Large intestine (tissue), 3 donors: ENCODE results near the gene CDR2L. TPM values are rescaled to one million over a fixed set of nuclear protein-coding genes. Genes with fewer than 3 reads are reported as not detected.
A peak's percentile ranks its signal among the peaks of the same experiment; 100 is the strongest.
"Not testable (repeated sequence)": the region's sequence is repeated elsewhere in the genome, so short reads cannot be mapped to it uniquely, and the experiment has no call there.

Experiments
- DNase-seq, 2 donors: peaks; one replicate each; pipeline versions ENCODE4 v3.0.0 to v3.0.0-alpha.2; 2013
- H3K27ac ChIP-seq: one replicate; pipeline ENCODE4 v1.5.1; 2013; ENCODE audit warnings: low read length
- H3K27me3 ChIP-seq: 2 replicates; pipeline ENCODE4 v1.6.1; 2013; ENCODE audit warnings: low read length; ENCODE audit not compliant: control insufficient read depth, insufficient read depth
- H3K36me3 ChIP-seq: 2 replicates; pipeline ENCODE4 v1.6.1; 2013; ENCODE audit warnings: low read length; ENCODE audit not compliant: control insufficient read depth, insufficient read depth
- H3K4me1 ChIP-seq: one replicate; pipeline ENCODE4 v1.6.1; 2013; ENCODE audit warnings: low read length; ENCODE audit not compliant: control insufficient read depth, insufficient read depth
- H3K4me3 ChIP-seq: one replicate; pipeline ENCODE4 v1.5.1; 2013; ENCODE audit warnings: low read length
- H3K9me3 ChIP-seq: one replicate; pipeline ENCODE4 v1.6.1; 2013; ENCODE audit warnings: mild to moderate bottlenecking, low read depth, low read length, moderate library complexity; ENCODE audit not compliant: control insufficient read depth
- WGBS: methylation state at CpG from one replicate; pipeline ENCODE4 v1.1.5; 2013; ENCODE audit warnings: low lambda C conversion rate; ENCODE audit not compliant: insufficient coverage; 5-methylcytosine and 5-hydroxymethylcytosine counted together
- polyA plus RNA-seq: library from polyadenylated mRNA; unstranded; fragments of 120-200 nt; gene quantifications from one replicate; pipeline ENCODE4 v1.2.1, GENCODE V29; 2013

CDR2L gene
- polyA plus RNA-seq, 1 donor: 6.8 TPM

DNA sequence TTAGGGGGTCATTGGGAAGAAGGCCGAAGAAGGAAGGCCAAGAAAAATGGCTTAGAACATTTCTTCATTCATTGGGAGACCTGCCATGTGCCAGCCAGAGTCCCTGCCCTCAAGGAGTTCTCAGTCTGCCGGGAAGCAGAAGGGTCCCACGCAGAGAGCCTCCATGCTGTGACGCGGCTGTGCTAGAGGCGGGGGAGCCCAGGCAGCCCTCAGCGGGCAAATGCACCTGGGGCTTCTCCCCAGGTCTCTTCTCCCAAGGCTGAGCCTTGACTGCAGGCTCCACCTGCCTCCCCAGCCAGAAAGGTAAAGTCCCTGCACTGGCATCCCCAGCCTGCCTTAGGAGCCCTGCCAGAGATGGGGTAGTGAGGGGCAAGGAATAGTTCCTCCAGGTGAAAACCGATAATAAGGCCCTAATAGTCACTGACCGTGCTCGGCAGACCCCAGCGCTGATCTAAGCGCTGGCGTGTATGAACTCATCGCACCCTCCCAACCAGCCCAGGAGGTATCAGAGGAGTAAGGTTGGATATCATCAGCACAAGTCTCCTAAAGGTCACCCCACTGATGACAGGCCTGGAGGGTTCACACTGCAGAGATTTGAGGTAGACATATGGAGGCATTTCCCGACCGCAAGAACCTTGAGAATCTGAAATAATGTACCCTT lies 6.0 kb upstream of the CDR2L start:
- Histone ChIP-seq H3K36me3 (no peaks in the 10 kb centered on the region), H3K9me3 (no peaks in the 10 kb centered on the region), H3K27ac (peak overlapping the region; percentile 72), H3K27me3 (no peaks in the 10 kb centered on the region), H3K4me1 (peaks cover 9% of the 10 kb centered on the region), H3K4me3 (peak overlapping the region; percentile 61)
- DNase-seq: no peak
- WGBS: no CpG with 5 or more reads among the region's 16 CpGs

DNA sequence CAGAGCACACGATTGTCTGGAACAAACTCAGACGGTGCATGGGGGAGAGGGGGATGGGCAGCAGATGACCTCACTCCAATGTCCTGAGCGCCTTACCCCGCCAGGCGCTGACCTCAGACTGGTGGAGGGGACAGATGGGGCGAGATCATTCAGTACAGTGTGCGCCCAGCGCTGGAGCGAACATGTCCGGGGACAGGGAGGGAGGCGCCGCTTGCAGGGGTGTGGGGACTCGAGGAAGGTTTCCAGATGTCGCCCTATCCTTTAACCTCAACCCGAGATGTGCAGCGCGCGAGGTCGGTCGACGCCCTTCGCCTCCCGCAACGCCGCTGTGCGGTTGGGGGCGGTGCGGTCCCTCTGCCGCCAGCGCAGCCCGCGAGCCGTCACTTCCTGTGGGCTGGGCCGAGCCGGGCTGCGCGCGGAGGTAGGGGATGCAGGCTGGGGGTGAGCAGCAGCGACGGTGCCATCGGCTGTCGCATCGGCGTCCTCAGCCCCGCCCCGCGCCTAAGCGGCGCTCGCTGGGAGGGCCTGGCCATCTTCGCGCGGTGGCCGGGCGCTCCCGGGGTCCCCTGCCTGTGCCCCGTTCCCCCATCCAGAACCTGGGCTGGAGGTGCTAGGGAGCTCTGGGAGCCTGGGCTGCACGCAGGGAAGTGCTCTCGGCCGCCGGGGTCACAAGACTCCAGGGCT lies 5.3 kb upstream of the CDR2L start:
- DNase-seq: peak; percentile 76 to 87
- no CpG with 5 or more reads among the region's 61 CpGs for WGBS
- peak overlapping the region; percentile 72 for H3K27ac ChIP-seq
- H3K4me3 ChIP-seq: peak overlapping the region; percentile 61
- no peaks in the 10 kb centered on the region for H3K36me3 ChIP-seq
- H3K4me1 ChIP-seq: peaks cover 9% of the 10 kb centered on the region
- H3K9me3 ChIP-seq: no peaks in the 10 kb centered on the region
- no peaks in the 10 kb centered on the region for H3K27me3 ChIP-seq

DNA sequence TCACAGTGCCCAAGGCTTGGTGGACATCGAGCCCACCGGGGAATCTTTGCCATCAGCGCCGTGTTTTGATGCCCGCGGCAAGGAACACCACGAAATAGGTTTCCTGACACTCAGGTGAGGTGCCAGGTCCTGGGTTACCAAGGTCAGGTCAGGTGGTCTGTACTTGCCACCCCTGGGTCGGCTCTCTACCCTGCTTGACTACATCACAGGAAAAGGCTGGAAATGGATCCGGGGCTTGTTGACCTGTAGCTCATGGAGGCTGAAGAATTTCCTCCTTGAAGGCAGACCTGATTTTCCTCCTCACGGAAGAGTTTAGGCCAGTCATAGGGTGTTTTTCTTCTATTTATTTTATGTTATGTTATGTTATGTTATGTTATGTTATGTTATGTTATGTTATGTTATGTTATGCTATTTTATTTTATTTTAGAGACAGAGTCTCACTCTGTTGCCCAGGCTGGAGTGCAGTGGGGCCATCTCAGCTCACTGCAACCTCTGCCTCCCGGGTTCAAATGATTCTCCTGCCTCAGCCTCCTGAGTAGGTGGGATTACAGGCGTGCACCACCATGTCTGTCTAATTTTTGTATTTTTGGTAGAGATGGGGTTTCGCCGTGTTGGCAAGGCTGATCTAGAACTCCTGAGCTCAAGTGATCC lies 4.6 kb upstream of the CDR2L start:
- no CpG with 5 or more reads among the region's 14 CpGs for WGBS
- H3K36me3 ChIP-seq, H3K27me3 ChIP-seq, H3K9me3 ChIP-seq, H3K4me1 ChIP-seq, DNase-seq: not testable (repeated sequence)
- Histone ChIP-seq H3K4me3 (peak overlapping the region; percentile 61), H3K27ac (peak overlapping the region; percentile 72)

DNA sequence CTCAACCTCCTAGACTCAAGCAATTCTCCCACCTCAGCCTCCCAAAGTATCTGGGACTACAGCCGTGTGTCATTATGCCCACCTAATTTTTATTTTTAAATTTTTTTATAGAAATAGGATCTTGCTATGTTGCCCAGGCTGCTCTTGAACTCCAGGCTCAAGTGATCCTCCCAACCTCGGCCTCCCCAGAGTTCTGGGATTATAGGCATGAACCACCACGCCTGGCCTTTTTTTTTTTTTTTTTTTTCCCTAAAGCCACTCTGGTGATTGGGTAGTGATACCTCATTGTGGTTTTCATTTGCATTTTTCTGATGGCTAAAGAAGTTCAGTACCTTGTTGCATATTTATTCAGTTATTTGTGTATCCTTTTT lies 1.2 kb upstream of the CDR2L start:
- Histone ChIP-seq H3K27me3 (no peaks in the 10 kb centered on the region), H3K27ac (no peak overlapping the region), H3K4me3 (no peak overlapping the region), H3K9me3 (peaks cover 2% of the 10 kb centered on the region), H3K4me1 (peaks cover 17% of the 10 kb centered on the region), H3K36me3 (no peaks in the 10 kb centered on the region)
- WGBS: no CpG with 5 or more reads among the region's 3 CpGs
- no peak for DNase-seq

DNA sequence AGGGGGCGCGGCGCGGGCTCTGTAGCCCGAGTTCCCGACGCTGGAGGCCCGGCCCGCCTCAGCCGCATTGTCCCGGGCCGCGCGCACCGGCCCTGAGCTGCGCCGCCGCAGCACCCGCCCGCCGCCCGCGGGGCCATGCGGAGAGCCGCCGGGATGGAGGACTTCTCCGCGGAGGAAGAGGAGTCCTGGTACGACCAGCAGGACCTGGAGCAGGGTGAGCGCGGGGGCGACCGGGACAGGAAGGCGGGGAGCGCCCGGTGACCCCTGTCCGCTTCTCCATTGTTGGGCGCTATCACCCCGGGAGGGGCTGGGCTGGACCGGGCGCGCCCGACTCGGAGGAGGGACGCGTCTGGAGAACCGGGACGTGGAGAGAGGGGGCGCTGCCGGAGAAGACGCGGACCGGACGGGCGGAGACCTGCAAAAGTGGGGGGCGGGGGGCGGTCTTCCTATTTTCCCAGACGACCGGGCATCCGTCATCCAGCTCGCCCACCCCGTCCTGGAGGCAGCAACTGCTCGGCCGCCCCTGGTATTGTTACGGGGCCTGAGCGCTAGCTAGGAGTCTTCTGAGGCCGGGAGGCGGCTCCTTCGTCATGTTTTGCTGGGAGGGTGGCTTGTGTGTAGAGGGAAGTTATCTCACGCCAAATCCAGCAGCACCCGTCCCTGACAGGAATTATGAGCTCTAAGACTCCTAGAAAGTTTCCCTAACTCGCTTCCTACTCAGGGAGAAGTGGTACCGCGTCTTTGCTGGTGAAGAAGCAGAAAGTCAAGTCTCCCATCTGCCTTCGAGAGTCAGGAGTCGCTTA lies 678 bp downstream of the CDR2L start:
- WGBS: no CpG with 5 or more reads among the region's 76 CpGs

DNA sequence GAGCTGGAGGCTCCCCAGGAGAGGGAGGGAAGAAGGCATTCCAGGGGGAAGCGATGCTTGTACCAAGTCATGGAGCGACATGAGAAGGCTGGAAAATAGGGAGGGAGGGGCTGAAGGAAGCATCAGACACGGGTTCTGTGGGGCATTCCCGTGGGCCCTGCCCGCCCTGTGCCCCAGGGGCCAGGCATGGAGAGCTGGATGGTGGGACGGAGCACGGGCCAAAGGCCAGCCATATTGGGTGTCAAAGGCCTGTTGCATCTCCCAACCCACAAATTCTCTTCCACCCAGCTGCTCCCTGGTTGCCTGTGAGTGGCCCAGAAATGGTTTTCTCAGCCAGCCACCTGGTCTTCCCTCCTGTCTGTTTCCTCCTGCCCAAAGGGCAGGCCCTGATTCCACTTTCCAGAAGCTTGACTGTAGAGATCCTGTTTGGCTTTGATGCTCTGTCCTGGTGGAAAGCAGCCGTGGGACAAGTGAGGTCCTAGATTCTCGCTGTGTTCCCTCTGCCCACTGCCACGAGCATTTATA lies 3.2 kb downstream of the CDR2L start:
- Histone ChIP-seq H3K9me3 (peaks cover 2% of the 10 kb centered on the region), H3K4me1 (peaks cover 21% of the 10 kb centered on the region), H3K4me3 (no peak overlapping the region), H3K36me3 (no peaks in the 10 kb centered on the region), H3K27ac (no peak overlapping the region), H3K27me3 (no peaks in the 10 kb centered on the region)
- no peak for DNase-seq
- no CpG with 5 or more reads among the region's 10 CpGs for WGBS

More for the DNA sequence above, 678 bp downstream of the CDR2L start:
- Histone ChIP-seq H3K36me3 (no peaks in the 10 kb centered on the region), H3K4me3 (peak overlapping the region; percentile 57), H3K9me3 (peaks cover 2% of the 10 kb centered on the region), H3K4me1 (peaks cover 21% of the 10 kb centered on the region), H3K27ac (peak overlapping the region; percentile 77), H3K27me3 (no peaks in the 10 kb centered on the region)
- peak in 1 of 2 donors; percentile 88 for DNase-seq

DNA sequence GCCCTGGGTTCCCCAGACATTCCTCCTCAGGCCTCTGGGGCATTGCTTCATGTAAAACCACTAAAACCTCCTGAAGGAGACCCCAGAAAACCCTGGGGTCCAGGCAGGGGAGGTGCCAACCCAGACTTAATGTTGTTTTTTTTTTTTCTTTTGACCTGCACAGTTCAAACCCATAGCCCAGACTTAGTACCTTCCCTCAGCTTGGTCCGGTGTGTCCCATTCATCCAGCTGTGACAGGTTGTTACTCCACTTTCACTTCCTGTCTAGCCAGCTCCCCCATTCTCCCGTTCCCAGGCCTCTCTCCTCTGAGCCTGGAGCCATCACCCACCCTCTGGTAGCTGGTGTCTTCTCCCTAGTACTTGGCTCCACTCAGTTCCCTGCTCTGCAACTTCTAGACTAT lies 4.8 kb downstream of the CDR2L start:
- Histone ChIP-seq H3K27me3 (no peaks in the 10 kb centered on the region), H3K4me3 (no peak overlapping the region), H3K27ac (peak overlapping the region; percentile 48), H3K36me3 (no peaks in the 10 kb centered on the region), H3K4me1 (peaks cover 21% of the 10 kb centered on the region), H3K9me3 (peaks cover 2% of the 10 kb centered on the region)
- no CpG with 5 or more reads among the region's 2 CpGs for whole genome bisulfite sequencing
- peak in 1 of 2 donors; percentile 63 for DNase-seq

DNA sequence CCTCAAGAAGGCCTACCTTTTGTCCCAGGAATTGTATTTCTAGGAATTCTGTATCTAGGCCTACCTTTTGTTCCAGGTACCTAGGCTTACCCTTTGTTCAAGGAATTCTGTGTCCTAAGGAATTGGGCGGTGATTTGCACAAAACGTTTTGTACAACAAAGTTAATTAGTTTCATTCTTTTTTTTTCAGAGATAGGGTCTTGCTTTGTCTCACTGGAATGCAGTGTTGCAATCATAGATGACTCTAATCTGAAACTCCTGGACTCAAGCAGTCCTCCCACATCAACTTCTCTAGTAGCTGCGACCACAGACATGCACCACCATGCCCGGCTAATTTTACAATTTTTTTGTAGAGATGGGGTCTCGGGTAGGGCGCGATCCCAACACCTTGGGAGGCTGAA lies 7.0 kb downstream of the CDR2L start:
- Histone ChIP-seq H3K27me3 (no peaks in the 10 kb centered on the region), H3K4me1 (peaks cover 11% of the 10 kb centered on the region), H3K4me3 (no peak overlapping the region), H3K9me3 (no peaks in the 10 kb centered on the region), H3K27ac (peak overlapping the region; percentile 0), H3K36me3 (peaks cover 2% of the 10 kb centered on the region)
- DNase-seq: no peak
- WGBS: no CpG with 5 or more reads among the region's 7 CpGs

DNA sequence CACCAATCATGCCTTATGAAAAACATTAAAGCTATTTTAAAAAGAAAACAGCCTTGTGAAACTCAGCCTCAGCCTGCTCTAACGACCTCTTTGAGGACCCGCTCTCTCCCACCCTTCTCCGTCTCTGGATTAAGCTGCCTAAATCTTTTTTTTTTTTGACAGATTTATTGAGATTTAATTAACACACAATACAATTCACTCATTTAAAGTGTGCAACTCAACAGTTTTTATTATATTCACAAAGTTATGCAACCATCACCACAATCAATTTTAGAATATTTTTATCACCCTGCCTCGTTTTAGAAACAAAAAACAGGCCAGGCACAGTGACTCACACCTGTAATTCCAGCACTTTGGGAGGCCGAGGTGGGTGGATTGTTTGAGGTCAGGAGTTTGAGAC lies 8.4 kb downstream of the CDR2L start:
- Histone ChIP-seq H3K4me1 (peaks cover 11% of the 10 kb centered on the region), H3K4me3 (no peak overlapping the region), H3K9me3 (no peaks in the 10 kb centered on the region), H3K27ac (no peak overlapping the region), H3K36me3 (peaks cover 3% of the 10 kb centered on the region), H3K27me3 (no peaks in the 10 kb centered on the region)
- no peak for DNase-seq
- WGBS: 100% methylated on average over 1 of the region's 5 CpGs

DNA sequence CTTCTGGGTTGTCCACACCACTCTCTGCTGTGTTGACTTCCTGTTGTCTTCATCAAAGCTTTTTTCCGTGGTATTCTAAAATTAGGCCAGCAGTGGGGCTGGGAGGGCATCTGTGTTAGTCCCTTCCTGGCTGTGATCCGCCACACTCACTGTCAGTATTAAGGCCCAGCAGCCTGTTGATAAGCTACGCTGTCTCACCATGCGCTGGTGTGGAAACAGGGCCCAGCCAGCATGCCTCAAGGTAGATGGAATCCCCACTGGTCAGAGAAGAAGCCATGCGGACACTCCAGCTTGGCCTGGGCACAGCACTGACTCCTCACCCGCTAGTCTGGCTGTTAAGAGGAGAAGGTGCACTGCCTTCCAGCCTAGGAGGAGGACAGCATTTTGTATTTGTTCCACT lies 11.4 kb downstream of the CDR2L start:
- Histone ChIP-seq H3K4me1 (no peaks in the 10 kb centered on the region), H3K9me3 (no peaks in the 10 kb centered on the region), H3K36me3 (peaks cover 13% of the 10 kb centered on the region), H3K27me3 (no peaks in the 10 kb centered on the region), H3K27ac (no peak overlapping the region), H3K4me3 (no peak overlapping the region)
- WGBS: no CpG with 5 or more reads among the region's 6 CpGs
- DNase-seq: no peak
